ENCODE measurements around the gene NEK8.

DNA sequence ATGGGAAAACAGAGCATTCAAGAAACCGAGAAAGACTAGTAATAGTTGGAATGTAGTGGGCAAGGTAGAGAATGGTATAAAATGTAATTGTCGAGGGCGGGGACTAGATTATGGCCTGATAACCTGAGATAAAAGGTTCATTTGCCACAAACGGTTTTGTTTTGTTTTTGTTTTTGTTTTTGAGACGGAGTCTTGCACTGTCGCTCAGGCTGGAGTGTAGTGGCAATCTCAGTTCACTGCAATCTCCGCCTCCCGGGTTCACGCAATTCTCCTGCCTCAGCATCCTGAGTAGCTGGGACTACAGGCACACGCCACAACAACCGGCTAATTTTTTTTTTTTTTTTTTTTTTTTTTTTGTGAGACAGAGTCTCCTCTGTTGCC lies 1.4 kb downstream of the NEK8 start:
- no peak for TF ChIP-seq GATA2 (IDR thresholded peaks at IDR 0.05; ENCODE audit: low read depth, low read length)
- TF ChIP-seq GATA3 (IDR thresholded peaks at IDR 0.05; ENCODE audit: low read depth, low read length): no peak

Data from SH-SY5Y (cell line).